ENCODE data around the gene TTC33.
"Not testable (repeated sequence)": the region's sequence is repeated elsewhere in the genome, so short reads cannot be mapped to it uniquely, and the experiment has no call there.

The TTC33 gene

GRCh38 chr5:40716590-40716989 is 39.2 kb downstream of the TTC33 start:
- no peak for DNase-seq (ENCODE audit: low read depth)

DNA sequence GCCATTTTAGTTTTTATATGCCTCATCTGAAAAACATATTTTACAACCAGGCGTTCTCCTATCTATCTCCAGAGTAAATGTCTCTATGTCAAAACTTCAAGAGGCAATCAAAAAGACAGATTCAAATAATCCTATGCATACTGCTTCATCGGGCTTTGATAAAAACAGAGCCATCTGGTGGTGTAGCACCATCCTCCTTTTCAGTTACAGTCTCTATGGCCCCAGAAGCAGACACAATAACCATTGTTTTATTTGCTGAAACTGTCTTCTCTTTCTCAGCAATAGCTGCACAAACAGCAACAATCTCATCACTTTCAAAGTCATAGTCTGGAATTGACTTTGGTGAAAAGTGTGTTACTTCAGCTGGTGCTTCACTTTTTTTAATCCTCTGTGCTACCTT is 39.8 kb downstream of the TTC33 start:
- no peak for DNase-seq (ENCODE audit: low read depth)

- no peak for DNase-seq (ENCODE audit: low read depth)
These were observed 41.8 kb downstream of the TTC33 start for GRCh38 chr5:40714001-40714400.

DNA sequence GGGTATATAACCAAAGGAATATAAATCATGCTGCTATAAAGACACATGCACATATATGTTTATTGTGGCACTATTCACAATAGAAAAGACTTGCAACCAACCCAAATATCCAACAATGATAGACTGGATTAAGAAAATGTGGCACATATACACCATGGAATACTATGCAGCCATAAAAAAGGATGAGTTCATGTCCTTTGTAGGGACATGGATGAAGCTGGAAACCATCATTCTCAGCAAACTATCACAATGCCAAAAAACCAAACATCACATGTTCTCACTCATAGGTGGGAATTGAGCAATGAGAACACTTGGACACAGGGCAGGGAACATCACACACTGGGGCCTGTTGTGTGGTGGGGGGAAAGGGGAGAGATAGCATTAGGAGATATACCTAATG is 45.2 kb downstream of the TTC33 start:
- DNase-seq (ENCODE audit: low read depth), result not testable (repeated sequence)

- DNase-seq (ENCODE audit: low read depth), result not testable (repeated sequence)
These were observed 50.3 kb downstream of the TTC33 start for GRCh38 chr5:40705484-40705883.

GRCh38 chr5:40702027-40702426 is 53.7 kb downstream of the TTC33 start:
- DNase-seq (ENCODE audit: low read depth), result not testable (repeated sequence)

DNA sequence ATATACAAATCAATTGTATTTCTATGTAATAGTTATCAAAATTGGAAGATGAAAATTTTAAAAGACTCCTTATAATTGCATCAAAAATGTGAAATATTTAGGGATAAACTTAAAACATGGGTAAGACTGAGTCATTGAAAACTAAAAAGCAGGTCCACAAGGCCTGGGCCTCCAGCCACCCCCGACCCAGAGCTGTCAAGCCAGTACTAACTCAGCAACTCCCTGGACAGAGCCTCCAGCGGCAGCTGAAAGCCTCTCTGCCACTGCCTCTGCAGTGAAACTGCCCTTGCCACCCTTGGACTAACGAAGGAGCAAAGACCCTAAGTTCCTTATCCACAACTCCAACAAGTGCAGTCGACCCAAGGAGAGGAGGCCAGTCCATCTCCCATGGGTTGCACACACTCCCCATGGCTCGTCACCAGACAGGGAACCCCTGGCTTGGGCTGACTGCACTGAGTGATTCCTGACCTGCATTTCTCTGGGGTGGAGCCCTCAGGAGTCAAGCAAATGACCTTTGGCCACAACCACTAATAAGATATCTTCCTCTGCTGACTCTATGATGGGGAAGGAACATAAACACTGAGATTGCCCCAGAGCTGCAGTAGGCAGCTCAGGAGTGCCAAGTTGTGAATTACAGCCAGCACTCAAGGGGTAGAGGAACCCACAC is 55.5 kb downstream of the TTC33 start:
- no peak for DNase-seq (ENCODE audit: low read depth)

GRCh38 chr5:40694433-40694832 is 61.3 kb downstream of the TTC33 start:
- no peak for DNase-seq (ENCODE audit: low read depth)

DNA sequence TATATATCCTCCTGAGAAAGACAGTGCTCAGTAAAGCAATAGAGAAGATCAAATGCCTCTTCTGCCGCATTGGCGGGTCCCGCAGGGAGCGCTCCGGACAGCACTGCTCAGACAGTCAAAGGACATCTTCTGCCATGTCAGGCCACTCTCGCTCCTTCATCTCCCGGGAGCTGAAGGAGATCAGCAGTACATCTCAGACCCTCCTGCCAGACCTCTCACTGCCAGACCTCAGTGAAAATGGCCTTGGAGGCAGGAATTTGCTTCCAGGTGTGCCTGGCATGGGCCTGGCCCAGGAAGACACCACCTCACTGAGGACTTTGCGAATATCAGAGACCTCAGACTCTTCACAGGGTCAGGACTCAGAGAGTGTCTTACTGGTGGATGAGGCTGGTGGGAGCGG is 63.9 kb downstream of the TTC33 start:
- DNase-seq (ENCODE audit: low read depth), result no peak

DNA sequence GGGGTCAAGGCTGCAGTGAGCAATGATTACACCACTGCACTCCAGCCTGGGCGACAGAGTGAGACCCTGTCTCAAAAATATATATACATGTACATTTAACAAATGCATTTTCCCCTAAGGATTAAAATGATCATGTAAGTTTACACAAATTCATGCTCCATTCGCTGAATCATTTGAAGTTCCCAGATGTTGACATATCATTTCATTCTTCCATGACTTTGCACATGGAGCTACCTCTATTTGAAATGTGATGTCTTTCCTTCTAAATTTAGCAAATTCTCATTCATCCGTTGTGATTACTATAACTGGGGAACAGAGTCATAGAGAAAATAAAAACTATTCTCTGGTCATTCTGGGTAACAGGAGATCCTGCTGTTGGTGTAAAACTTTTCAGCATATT is 65.5 kb downstream of the TTC33 start:
- no peak for DNase-seq (ENCODE audit: low read depth)

GRCh38 chr5:40689438-40689837 is 66.3 kb downstream of the TTC33 start:
- DNase-seq (ENCODE audit: low read depth), result no peak

GRCh38 chr5:40688996-40689395 is 66.8 kb downstream of the TTC33 start:
- DNase-seq (ENCODE audit: low read depth), result no peak

- DNase-seq (ENCODE audit: low read depth), result peak; percentile 76
These were observed 67.5 kb downstream of the TTC33 start for GRCh38 chr5:40688127-40688761.

- DNase-seq (ENCODE audit: low read depth), result no peak
These were observed 68.4 kb downstream of the TTC33 start for GRCh38 chr5:40687321-40687720.

GRCh38 chr5:40685976-40686486 is 69.7 kb downstream of the TTC33 start:
- DNase-seq (ENCODE audit: low read depth), result no peak

DNA sequence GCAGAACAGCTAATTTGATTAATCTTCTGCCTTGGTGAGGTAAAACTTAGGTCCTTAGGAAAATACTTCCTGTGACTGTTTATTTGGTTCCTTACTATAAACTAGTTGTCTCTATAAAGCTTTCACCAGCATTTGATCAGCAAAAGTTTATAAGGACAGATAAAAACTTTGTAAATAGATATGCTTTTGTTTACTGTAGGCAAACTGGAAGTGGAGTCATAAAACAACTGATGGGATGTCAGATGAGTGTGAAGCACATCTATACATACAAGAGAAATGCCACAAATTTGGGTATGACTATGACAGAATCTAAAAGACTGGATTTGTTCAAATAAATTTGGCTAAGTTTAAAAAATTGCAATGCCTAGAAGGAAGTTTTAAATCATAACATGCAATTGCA is 70.6 kb downstream of the TTC33 start:
- no peak for DNase-seq (ENCODE audit: low read depth)

DNA sequence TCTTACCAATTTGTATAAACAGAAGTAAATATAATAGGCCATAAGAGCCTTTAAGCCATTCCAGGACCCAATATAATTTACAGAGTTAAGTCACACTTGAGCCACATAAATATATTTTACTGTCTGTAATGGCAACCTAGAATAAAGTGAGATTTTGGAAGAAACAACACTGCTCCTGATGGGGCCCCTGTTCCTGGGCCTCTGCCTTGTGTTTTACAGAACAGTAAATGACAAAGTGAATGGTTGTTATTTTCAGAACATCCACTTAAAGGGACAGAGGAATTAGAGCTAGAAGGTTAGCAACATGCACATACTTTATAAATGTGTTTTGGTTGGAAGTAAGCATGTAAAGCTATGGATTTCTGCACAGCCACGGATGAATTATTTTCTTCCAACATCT is 72.5 kb downstream of the TTC33 start:
- no peak for DNase-seq (ENCODE audit: low read depth)

DNA sequence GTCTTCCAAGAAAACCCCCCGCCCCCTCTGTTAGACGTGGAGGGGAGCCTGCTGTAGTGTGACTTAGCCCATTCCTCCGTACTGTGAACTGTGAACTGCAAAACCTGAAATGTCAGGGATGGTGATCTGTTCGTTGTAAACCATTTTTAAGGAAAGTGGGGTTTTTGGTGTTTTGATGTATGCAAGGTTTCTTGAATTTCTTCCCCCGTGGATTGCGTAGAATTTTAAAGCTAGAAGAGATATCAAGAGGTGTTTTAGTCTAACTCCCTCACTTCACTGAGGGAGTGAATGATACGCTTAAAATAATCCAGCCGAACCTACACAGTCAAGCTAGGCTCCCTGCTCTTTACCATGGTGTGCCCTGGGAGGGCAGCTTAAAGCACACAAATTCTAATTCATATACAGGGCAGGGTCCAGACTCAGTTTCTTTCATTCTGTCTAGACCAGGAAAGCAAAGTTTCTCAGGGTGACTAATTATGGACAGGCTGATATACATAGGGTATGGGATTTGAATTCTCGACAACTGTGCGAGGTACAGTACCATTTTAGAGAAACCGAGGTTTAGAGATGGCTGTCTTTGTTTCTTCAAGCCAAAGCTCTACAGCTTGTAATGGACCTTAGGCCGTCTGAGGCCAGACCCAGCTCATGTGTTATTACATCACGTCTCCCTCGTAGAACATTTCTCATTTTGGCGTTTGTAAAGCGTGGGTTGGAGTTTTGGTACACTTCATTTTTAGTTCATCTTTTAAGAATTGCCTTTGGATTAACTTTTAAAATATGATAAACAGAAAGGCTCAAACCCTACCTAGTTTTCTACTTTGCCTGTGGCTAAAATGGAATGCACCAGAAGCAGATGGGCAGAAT is 73.4 kb downstream of the TTC33 start:
- DNase-seq (ENCODE audit: low read depth), result no peak

DNA sequence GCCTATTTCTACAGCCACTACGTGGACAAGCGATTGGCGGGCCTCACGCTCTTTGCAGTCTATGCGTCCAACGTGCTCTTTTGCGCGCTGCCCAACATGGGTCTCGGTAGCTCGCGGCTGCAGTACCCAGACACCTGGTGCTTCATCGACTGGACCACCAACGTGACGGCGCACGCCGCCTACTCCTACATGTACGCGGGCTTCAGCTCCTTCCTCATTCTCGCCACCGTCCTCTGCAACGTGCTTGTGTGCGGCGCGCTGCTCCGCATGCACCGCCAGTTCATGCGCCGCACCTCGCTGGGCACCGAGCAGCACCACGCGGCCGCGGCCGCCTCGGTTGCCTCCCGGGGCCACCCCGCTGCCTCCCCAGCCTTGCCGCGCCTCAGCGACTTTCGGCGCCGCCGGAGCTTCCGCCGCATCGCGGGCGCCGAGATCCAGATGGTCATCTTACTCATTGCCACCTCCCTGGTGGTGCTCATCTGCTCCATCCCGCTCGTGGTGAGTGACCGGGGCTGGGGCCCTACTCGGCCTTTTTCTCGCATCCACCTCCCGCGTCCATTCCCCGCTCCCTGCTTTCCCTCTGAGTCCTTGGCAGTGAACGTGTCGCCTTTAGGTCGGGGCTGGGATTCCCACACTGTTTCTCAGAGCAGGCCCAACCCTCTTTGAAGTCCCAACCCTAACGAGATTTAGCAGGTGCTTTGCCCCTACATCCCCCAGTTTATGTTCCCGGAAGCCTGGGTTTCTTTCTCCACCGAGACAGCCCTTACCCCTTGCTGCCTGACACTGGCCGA is 74.2 kb downstream of the TTC33 start:
- no peak for DNase-seq (ENCODE audit: low read depth)

DNA sequence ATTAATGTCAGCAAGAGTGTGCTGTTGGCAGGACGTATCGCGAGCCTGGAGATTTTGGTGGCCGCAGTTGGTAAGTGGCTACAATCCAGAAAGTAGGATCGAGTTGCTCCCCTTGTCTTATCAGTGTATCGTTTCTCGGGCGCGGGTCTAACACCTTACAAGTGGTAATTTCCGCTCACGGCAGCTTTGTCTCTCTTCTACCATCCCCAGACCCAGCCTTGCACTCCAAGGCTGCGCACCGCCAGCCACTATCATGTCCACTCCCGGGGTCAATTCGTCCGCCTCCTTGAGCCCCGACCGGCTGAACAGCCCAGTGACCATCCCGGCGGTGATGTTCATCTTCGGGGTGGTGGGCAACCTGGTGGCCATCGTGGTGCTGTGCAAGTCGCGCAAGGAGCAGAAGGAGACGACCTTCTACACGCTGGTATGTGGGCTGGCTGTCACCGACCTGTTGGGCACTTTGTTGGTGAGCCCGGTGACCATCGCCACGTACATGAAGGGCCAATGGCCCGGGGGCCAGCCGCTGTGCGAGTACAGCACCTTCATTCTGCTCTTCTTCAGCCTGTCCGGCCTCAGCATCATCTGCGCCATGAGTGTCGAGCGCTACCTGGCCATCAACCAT is 74.9 kb downstream of the TTC33 start:
- DNase-seq (ENCODE audit: low read depth), result no peak

GRCh38 chr5:40679913-40680681 is 75.7 kb downstream of the TTC33 start, which contains the start of gene PTGER4:
Gene PTGER4 (plus strand): TSS chr5:40679915. CDS start chr5:40680994, 1,079 bp downstream.
- no peak for DNase-seq (ENCODE audit: low read depth)
